Stimulated activated CD4-positive, alpha-beta T cell treated with anti-CD3 and anti-CD28 coated beads, Interleukin-12 subunit alpha, Interleukin-12 subunit beta, amount 100 ng/mL, for 4 hours (primary cell): ENCODE data around the gene BACH2.
A peak's percentile ranks its signal among the peaks of the same experiment; 100 is the strongest.

Experiments
- DNase-seq: peaks from one replicate; pipeline ENCODE4 v3.0.0-alpha.2; 2020

Gene BACH2

DNA sequence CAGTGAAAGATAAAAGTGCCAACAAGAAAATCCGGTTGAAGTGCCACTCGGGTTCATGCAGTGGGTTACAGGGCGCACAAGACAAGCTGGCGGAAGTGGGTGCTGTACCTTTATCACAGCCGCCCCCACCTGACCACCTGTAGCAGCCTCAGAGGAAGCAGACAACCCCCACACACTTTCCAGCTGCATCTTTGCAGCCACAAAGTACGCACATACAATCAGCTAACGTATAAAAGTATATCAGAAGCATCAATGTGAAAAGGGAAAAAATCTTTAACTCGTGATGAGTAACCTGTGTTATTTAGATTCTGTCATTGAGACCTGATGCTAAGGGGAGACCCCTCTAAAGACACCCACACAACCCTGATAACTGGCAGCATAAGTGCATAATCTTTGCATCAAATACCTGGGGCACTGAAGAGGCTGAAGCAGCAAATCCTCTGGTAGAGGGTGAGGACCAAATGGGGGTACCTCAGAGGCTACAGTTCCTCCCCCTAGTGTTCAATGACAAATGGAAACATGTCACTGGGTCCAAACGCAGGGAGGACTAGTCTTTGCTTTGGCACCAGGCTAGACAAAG is 22.1 kb downstream of the BACH2 start:
- DNase-seq, result peak; percentile 79

- DNase-seq, result no peak
These were observed 22.8 kb downstream of the BACH2 start for GRCh38 chr6:90273863-90274262.

DNA sequence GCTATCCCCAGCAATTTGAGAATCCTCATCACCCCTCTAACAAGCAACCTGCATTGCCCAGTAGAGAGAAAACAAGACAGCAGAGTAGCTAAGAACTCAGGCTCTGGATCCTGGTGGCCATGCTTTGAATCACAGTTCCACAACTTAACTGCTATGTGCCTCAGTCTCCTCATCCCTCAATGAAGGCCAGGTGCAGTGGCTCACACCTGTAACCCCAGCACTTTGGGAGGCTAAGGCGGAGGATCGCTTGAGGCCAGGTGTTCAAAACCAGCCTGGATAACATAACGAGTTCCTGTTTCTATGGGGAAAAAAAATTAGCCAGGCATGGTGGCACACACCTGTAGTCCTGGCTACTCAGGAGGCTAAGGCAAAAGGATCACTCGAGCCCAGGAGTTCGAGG is 23.7 kb downstream of the BACH2 start:
- DNase-seq, result no peak

GRCh38 chr6:90271831-90272230 is 24.8 kb downstream of the BACH2 start:
- no peak for DNase-seq

DNA sequence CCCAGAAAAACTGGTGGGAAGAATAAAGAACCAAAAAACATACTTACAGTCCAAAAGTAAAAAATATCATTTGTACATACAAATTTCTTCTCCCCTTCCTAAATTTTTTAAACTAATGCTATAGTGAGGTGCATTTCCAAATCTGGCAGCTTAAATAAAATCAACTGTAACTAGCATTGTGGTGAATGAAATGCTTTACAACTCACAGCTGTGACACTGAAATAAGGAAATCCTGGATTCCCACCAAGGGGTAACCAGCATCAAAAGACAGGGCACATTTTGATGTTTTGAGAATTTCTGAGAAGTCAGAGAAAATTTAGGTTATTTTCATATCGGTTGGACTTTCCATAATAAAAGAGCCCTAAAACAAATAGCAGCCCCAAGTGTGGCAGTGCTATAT is 27.3 kb downstream of the BACH2 start:
- no peak for DNase-seq

DNA sequence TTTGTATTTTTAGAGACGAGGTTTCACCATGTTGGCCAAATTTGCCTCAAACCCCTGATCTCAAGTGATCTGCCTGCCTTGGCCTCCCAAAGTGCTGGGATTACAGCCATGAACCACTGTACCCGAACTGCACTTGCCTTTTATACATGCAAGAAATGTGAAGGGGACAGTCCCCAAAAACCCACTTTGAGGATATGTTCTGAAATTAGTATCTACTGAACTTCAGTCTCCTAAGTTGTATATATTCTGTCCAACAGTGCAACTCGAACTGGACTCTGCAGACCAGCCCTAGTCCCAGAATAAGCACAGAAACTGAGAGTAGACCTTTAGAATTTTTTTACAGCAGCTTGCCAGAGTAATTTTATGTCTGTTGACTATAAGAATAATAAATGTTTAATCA is 28.5 kb downstream of the BACH2 start:
- DNase-seq, result no peak

- DNase-seq, result no peak
These were observed 29.6 kb downstream of the BACH2 start for GRCh38 chr6:90266905-90267621.

DNA sequence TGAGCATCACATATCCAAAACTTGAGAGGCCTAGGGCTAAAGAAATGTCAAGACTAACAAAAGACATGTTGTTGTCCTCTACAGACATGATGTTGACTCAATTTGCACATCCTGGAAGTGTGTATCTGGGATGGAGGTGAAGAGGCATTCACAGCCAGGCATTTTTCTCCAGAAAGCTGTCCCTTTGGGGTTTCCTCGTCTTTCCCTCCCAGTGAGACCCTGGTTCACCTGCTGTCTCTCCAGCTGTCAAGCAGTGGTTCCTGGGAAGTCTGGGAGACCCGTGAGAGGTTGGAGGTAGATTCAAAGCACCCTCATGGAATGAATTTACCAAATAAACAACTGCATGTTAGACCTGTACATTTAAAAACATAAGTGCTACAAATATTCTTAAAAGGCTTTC is 32.1 kb downstream of the BACH2 start:
- DNase-seq, result no peak

- DNase-seq, result no peak
These were observed 33.0 kb downstream of the BACH2 start for GRCh38 chr6:90263633-90264032.

- DNase-seq, result no peak
These were observed 34.8 kb downstream of the BACH2 start for GRCh38 chr6:90261801-90262200.

- no peak for DNase-seq
These were observed 39.2 kb downstream of the BACH2 start for GRCh38 chr6:90257486-90257738.

GRCh38 chr6:90256698-90257485 is 39.8 kb downstream of the BACH2 start:
- no peak for DNase-seq

GRCh38 chr6:90253631-90254030 is 43.0 kb downstream of the BACH2 start:
- no peak for DNase-seq

- DNase-seq, result no peak
These were observed 45.2 kb downstream of the BACH2 start for GRCh38 chr6:90251295-90251992.

GRCh38 chr6:90250405-90250804 is 46.2 kb downstream of the BACH2 start:
- no peak for DNase-seq

DNA sequence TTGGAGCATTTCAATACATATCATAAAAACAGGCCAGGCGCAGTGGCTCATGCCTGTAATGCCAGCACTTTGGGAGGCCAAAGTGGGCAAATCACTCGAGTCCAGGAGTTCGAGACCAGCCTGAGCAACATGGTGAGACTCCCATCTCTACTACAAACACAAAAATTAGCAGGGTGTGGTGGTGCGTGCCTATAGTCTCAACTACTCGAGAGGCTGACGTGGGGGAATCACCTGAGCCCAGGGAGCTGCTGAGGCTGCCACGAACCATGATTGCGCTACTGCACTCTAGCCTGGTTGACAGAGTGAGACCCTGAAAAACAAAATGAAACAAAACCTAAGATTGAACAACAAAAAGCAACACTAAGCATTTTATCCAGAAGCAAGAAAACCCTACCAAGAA is 47.2 kb downstream of the BACH2 start:
- peak; percentile 30 for DNase-seq

GRCh38 chr6:90249034-90249433 is 47.6 kb downstream of the BACH2 start:
- no peak for DNase-seq

DNA sequence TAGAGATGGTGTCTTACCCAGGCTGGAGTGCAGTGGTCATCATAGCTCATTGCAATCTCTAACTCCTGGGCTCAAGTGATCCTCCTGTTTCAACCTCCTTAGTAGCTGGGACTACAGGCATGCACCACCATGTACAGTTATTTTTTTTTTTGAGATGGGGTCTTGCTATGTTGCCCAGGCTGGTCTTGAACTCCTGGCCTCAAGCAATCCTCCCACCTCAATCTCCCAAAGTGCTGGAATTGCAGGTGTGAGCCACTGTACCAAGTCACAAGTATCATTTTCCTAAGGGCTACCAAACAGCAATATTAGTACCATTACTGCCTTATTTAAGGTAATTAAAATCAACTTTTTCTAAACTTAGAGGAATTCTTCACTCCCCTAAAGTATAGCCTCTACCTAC is 49.4 kb downstream of the BACH2 start:
- DNase-seq, result no peak

- no peak for DNase-seq
These were observed 55.3 kb downstream of the BACH2 start for GRCh38 chr6:90241229-90241880.

GRCh38 chr6:90238496-90239266 is 58.0 kb downstream of the BACH2 start:
- no peak for DNase-seq

GRCh38 chr6:90237350-90237990 is 59.2 kb downstream of the BACH2 start:
- DNase-seq, result no peak

- peak; percentile 50 for DNase-seq
These were observed 62.6 kb downstream of the BACH2 start for GRCh38 chr6:90233994-90234393.
